Skeletal muscle cell (primary cell): ENCODE measurements around the gene GPRIN2.
"Not testable (repeated sequence)": the region's sequence is repeated elsewhere in the genome, so short reads cannot be mapped to it uniquely, and the experiment has no call there.

Source experiments
- DNase-seq: peaks from one replicate; pipeline ENCODE4 v3.0.0-alpha.2; 2010; ENCODE audit warnings: low read depth
- H3K4me3 ChIP-seq: 2 replicates; pipeline ENCODE4 v1.5.1; 2011; ENCODE audit warnings: low read depth, mild to moderate bottlenecking, control low read depth, low read length, moderate library complexity

GPRIN2 gene

GRCh38 chr10:46556515-46557318 is at the start of gene GPRIN2:
TSS of gene GPRIN2 (minus strand) at chr10:46556658. CDS start at chr10:46550736, 5,922 bp downstream.
- DNase-seq, result no peak
- H3K4me3 ChIP-seq, result peak within 1 kb of the TSS; percentile 26

DNA sequence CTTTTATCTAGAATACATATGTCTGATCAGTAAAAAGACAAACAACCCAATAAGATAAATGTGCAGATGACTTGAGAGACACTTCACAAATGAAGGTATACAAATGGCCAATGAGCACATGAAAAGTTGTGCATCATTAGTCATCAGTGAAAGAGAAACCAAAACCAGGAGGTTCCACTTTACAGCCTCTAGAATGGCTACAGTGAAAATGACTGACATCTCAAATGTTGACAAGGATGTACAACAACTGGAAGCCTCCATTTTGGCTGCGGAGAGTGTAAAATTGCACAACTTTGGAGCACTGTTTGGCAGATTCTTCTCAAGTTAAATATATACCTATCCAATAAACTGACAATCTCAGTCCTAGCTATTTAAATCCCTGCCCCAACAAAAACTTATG is 44.1 kb upstream of the GPRIN2 start:
- not testable (repeated sequence) for H3K4me3 ChIP-seq, DNase-seq

- DNase-seq, result not testable (repeated sequence)
- peak overlapping the region; percentile 37 for H3K4me3 ChIP-seq
These were observed 41.3 kb upstream of the GPRIN2 start for GRCh38 chr10:46597616-46598246.

- not testable (repeated sequence) for DNase-seq, H3K4me3 ChIP-seq
These were observed 40.1 kb upstream of the GPRIN2 start for GRCh38 chr10:46596570-46596969.

- DNase-seq, H3K4me3 ChIP-seq: not testable (repeated sequence)
These were observed 38.1 kb upstream of the GPRIN2 start for GRCh38 chr10:46594453-46595063.

- not testable (repeated sequence) for H3K4me3 ChIP-seq, DNase-seq
These were observed 36.8 kb upstream of the GPRIN2 start for GRCh38 chr10:46593307-46593706.

GRCh38 chr10:46591053-46591452 is 34.6 kb upstream of the GPRIN2 start:
- not testable (repeated sequence) for DNase-seq, H3K4me3 ChIP-seq

- H3K4me3 ChIP-seq, DNase-seq: not testable (repeated sequence)
These were observed 33.1 kb upstream of the GPRIN2 start for GRCh38 chr10:46589589-46589988.

GRCh38 chr10:46588221-46588620 is 31.8 kb upstream of the GPRIN2 start:
- not testable (repeated sequence) for H3K4me3 ChIP-seq, DNase-seq

DNA sequence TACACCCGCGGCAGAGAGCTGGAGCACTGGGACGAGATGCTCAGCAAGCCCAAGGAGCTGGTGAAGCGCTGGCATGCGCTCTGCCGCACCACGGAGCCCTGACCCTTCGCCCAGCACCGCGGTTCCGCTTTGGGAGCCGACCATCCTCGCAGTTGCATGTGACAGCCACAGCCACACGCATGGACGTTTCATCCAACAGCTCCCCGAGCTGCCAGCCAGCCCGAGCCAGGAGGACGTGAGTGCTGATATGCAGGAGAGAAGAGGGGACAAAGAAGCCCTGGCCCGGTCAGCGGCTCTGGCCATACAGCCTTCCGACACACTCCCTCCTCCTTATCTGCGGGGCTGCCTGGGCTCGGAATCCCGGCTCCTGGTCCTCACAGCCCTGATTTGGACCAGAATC is 31.1 kb upstream of the GPRIN2 start:
- not testable (repeated sequence) for DNase-seq, H3K4me3 ChIP-seq

DNA sequence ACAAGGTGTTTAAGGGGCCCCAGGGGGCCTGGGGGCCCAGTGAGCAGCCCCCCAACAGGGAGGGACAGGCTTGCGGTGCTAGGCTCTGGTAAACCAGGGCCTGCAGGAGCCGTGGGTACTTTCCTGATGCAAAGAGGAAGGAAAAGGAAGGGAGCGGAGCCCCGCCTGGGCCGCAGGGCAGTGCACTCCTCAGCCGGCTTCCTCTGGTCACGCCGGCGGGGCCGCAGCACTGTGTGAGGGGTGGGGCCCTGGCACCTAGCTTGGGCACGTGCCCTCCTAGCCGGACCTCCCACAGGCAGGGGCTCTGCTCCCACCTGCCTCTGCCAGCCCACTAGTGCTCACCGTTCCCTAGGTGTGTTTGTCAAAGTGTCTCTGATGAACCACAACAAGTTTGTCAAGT is 28.8 kb upstream of the GPRIN2 start:
- not testable (repeated sequence) for H3K4me3 ChIP-seq, DNase-seq

DNA sequence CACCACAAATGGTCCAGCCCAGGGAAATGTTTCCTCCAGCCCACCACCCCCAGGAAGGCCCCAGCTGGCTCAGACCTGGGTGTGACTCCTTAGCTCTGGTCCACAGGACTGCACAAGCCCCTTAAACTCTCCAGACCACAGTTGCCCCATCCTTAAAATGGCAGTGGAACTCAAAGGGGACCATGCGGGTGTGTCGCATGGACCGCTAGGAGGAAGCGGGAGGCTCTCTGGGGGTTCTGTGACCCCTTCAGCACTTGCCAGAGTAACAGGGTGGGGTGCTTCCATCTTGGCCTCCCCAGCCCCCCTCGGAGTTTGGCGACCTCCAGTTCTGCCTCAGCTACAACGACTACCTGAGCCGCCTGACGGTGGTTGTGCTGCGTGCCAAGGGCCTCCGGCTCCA is 27.7 kb upstream of the GPRIN2 start:
- DNase-seq, H3K4me3 ChIP-seq: not testable (repeated sequence)

- not testable (repeated sequence) for H3K4me3 ChIP-seq, DNase-seq
These were observed 26.1 kb upstream of the GPRIN2 start for GRCh38 chr10:46582568-46582967.

DNA sequence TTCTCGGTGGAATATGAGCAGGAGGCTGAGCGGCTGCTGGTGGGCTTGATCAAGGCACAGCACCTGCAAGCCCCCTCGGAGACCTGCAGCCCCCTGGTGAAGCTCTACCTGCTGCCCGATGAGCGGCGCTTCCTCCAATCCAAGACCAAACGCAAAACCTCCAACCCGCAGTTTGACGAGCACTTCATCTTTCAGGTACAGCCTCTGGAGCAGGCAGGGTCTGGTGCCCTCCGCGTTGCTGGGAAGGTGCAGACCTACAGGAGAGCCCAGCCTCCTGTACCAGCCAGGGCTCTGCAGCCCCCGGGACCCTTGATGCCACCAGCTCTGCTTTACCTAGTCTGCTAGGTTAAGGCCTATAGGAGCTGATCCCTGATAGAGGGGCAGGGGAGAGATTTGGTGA is 25.5 kb upstream of the GPRIN2 start:
- not testable (repeated sequence) for DNase-seq, H3K4me3 ChIP-seq

DNA sequence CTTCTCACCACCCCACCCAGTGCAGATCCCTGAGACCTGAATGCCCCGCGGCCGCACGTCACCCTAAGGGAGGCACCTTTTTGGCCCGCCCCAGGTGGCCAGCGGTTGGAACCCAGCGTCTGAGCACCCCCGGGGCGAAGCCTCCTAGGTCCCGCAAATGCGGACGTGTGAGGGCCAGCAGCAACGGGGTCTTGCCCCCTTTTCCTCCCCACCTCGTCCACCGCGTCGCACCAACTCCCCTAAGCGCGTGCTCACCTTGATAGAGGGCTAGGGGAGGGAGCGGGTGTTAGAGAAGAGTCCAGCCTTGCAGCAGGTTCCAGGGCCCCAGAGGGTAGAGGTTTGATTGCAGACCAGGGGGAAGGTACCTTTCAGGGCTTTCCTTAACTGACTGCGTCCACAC is 22.9 kb upstream of the GPRIN2 start:
- H3K4me3 ChIP-seq, DNase-seq: not testable (repeated sequence)

DNA sequence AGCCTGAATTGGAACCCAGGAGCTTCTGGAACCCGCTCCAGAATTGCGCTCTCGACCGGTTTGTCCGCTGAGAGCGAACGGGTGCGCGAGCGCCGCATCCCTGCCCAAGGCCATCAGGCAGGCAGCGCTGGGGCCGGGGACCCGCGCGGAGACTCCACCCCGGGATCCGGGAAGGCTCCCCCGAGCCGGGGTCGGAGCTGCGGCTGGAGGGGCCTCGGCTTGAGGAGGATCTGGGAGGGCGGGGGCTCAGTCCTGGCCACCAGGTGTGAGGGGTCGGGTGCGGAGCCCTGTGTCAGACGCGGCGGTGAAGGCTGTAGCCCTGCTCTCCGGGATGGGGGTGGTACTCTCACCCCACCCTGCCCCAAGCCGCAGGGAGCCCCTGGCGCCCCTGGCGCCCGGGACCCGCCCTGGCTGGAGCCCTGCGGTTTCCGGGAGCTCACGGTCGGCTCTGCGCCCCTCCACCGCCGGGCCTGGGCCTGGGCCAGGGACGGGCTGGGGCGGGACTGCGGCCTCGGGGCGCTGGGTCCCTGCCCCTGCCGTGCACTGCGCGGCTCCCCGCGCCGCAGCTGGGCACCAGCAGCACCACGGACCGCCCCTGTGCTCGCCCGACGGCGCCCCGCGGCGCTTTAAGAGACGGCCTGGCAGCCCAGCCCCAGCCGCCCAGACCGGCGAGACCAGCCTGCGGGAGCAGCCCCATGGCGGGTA is 22.2 kb upstream of the GPRIN2 start, which contains the start of gene SYT15:
Gene SYT15, plus strand, starts transcription at position 655 of the 705 bp plus-strand sequence. Its CDS starts 41 bp downstream, at position 696.
- not testable (repeated sequence) for H3K4me3 ChIP-seq, DNase-seq

GRCh38 chr10:46577624-46578473 is 21.4 kb upstream of the GPRIN2 start:
- not testable (repeated sequence) for H3K4me3 ChIP-seq

DNA sequence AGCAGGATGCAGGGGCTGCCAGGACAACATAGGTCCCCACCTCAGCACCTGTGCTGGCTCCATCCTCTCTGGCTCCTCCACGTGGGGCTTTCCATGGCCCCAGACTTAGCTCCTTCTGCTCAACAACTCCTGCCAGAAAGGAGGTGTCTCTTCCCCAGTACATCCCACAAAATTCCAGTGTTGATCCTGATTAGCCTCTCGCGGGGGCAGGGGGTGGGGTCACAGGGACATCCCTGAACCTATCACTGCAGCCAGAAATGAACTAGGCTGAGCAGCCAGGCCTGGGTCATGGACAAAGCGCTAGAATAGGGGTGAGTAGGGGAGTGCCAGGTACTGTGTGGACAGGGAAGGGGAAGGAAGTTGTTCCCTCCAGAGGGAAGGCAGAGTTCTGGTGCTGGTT is 17.4 kb upstream of the GPRIN2 start:
- DNase-seq, H3K4me3 ChIP-seq: not testable (repeated sequence)

More at GRCh38 chr10:46577624-46578473, 21.4 kb upstream of the GPRIN2 start:
- not testable (repeated sequence) for DNase-seq

- not testable (repeated sequence) for H3K4me3 ChIP-seq, DNase-seq
These were observed 16.9 kb upstream of the GPRIN2 start for GRCh38 chr10:46573314-46573713.
